ENCODE results near the gene HEXB. TPM values are rescaled to one million over a fixed set of nuclear protein-coding genes. Genes with fewer than 3 reads are reported as not detected.

The HEXB gene
- total and polyA plus RNA-seq, 2 donors (not counting 1 experiment from before 2014, with no cell fraction given): 203 to 245 TPM

GRCh38 chr5:74642543-74642863 lies 42.5 kb upstream of the HEXB start:
- Histone ChIP-seq H3K4me1 (ENCODE audit: control insufficient read depth, extremely low read depth, insufficient read depth, low read length) (peaks cover 16% of the 10 kb centered on the region), H3K9me3 (ENCODE audit: control insufficient read depth, insufficient read depth, low read depth, low read length) (no peaks in the 10 kb centered on the region), H3K9ac (ENCODE audit: insufficient read depth, low read length) (no peak overlapping the region), H3K36me3 (ENCODE audit: control insufficient read depth, insufficient read depth, low read length) (no peaks in the 10 kb centered on the region), H4K20me1 (ENCODE audit: control insufficient read depth, extremely low read depth, insufficient read depth, low read length) (no peaks in the 10 kb centered on the region), H3K27me3 (ENCODE audit: control insufficient read depth, insufficient read depth, low read length) (no peaks in the 10 kb centered on the region), H2AFZ (ENCODE audit: low read length) (no peak overlapping the region), H3K4me2 (ENCODE audit: extremely low read depth, insufficient read depth, low read length) (peak overlapping the region; percentile 67), H3K79me2 (ENCODE audit: control insufficient read depth, insufficient read depth, low read length) (peaks cover 26% of the 10 kb centered on the region), H3K27ac (ENCODE audit: insufficient read depth, low read length) (peak overlapping the region; percentile 42), H3K4me3 (replicated peaks in 1 of 4; ENCODE audit: control extremely low read depth in 1 of 4, insufficient read depth in 1 of 4, low read depth in 3 of 4, low read length in 4 of 4) (no peak overlapping the region)
- no peak for TF ChIP-seq EZH2 (IDR thresholded peaks at IDR 0.05; ENCODE audit: low read length, missing control alignments)
- TF ChIP-seq CTCF (conservative IDR thresholded peaks at IDR 0.05 in 1 of 2, IDR thresholded peaks at IDR 0.05 in 1 of 2; ENCODE audit: low read depth in 1 of 2, low read length in 2 of 2): no peak
- DNase-seq (ENCODE audit: low read depth in 2 of 2): no peak

- Histone ChIP-seq H3K4me1 (ENCODE audit: control insufficient read depth, extremely low read depth, insufficient read depth, low read length) (peaks cover 13% of the 10 kb centered on the region), H3K36me3 (ENCODE audit: control insufficient read depth, insufficient read depth, low read length) (no peaks in the 10 kb centered on the region), H4K20me1 (ENCODE audit: control insufficient read depth, extremely low read depth, insufficient read depth, low read length) (no peaks in the 10 kb centered on the region), H3K4me2 (ENCODE audit: extremely low read depth, insufficient read depth, low read length) (peak overlapping the region; percentile 67), H3K4me3 (replicated peaks in 1 of 4; ENCODE audit: control extremely low read depth in 1 of 4, insufficient read depth in 1 of 4, low read depth in 3 of 4, low read length in 4 of 4) (no peak overlapping the region), H3K27me3 (ENCODE audit: control insufficient read depth, insufficient read depth, low read length) (no peaks in the 10 kb centered on the region), H3K79me2 (ENCODE audit: control insufficient read depth, insufficient read depth, low read length) (peaks cover 21% of the 10 kb centered on the region), H2AFZ (ENCODE audit: low read length) (peak overlapping the region; percentile 42), H3K9me3 (ENCODE audit: control insufficient read depth, insufficient read depth, low read depth, low read length) (no peaks in the 10 kb centered on the region), H3K9ac (ENCODE audit: insufficient read depth, low read length) (no peak overlapping the region), H3K27ac (ENCODE audit: insufficient read depth, low read length) (peak overlapping the region; percentile 42)
- peak; percentile 91 to 99 for DNase-seq (ENCODE audit: low read depth in 2 of 2)
- TF ChIP-seq EZH2 (IDR thresholded peaks at IDR 0.05; ENCODE audit: low read length, missing control alignments) (no peak), CTCF (conservative IDR thresholded peaks at IDR 0.05 in 1 of 2, IDR thresholded peaks at IDR 0.05 in 1 of 2; ENCODE audit: low read depth in 1 of 2, low read length in 2 of 2) (no peak)
Measured at GRCh38 chr5:74643111-74643562, 41.9 kb upstream of the HEXB start.

- Histone ChIP-seq H4K20me1 (ENCODE audit: control insufficient read depth, extremely low read depth, insufficient read depth, low read length) (no peaks in the 10 kb centered on the region), H3K36me3 (ENCODE audit: control insufficient read depth, insufficient read depth, low read length) (no peaks in the 10 kb centered on the region), H3K79me2 (ENCODE audit: control insufficient read depth, insufficient read depth, low read length) (no peaks in the 10 kb centered on the region), H3K4me3 (replicated peaks in 1 of 4; ENCODE audit: control extremely low read depth in 1 of 4, insufficient read depth in 1 of 4, low read depth in 3 of 4, low read length in 4 of 4) (no peak overlapping the region), H3K27me3 (ENCODE audit: control insufficient read depth, insufficient read depth, low read length) (no peaks in the 10 kb centered on the region), H3K27ac (ENCODE audit: insufficient read depth, low read length) (no peak overlapping the region), H2AFZ (ENCODE audit: low read length) (no peak overlapping the region), H3K9ac (ENCODE audit: insufficient read depth, low read length) (no peak overlapping the region), H3K4me2 (ENCODE audit: extremely low read depth, insufficient read depth, low read length) (no peak overlapping the region), H3K9me3 (ENCODE audit: control insufficient read depth, insufficient read depth, low read depth, low read length) (no peaks in the 10 kb centered on the region), H3K4me1 (ENCODE audit: control insufficient read depth, extremely low read depth, insufficient read depth, low read length) (peaks cover 15% of the 10 kb centered on the region)
- no peak for DNase-seq (ENCODE audit: low read depth in 2 of 2)
- TF ChIP-seq EZH2 (IDR thresholded peaks at IDR 0.05; ENCODE audit: low read length, missing control alignments): no peak
- no peak for TF ChIP-seq CTCF (conservative IDR thresholded peaks at IDR 0.05 in 1 of 2, IDR thresholded peaks at IDR 0.05 in 1 of 2; ENCODE audit: low read depth in 1 of 2, low read length in 2 of 2)
Measured at GRCh38 chr5:74647096-74647495, 37.9 kb upstream of the HEXB start.
